Spinal cord (tissue), 10 donors: ENCODE results near the gene CLCN4. TPM values are rescaled to one million over a fixed set of nuclear protein-coding genes. Genes with fewer than 3 reads are reported as not detected.

Source experiments
- DNase-seq, 6 donors: peaks; one replicate each; pipeline versions ENCODE4 v3.0.0 to v3.0.0-alpha.2; 2013 to 2015; ENCODE audit warnings: low spot score in 6 of 6, low read depth in 4 of 6
- H3K27ac ChIP-seq: one replicate; pipeline ENCODE4 v1.5.1; 2013; ENCODE audit warnings: low read depth, low read length, control low read depth
- H3K27me3 ChIP-seq: one replicate; pipeline ENCODE4 v1.6.1; 2013; ENCODE audit warnings: low read length; ENCODE audit not compliant: control insufficient read depth, insufficient read depth
- H3K36me3 ChIP-seq: one replicate; pipeline ENCODE4 v1.6.1; 2013; ENCODE audit warnings: low read length; ENCODE audit not compliant: control insufficient read depth, insufficient read depth
- H3K4me1 ChIP-seq: one replicate; pipeline ENCODE4 v1.6.1; 2013; ENCODE audit warnings: low read length; ENCODE audit not compliant: control insufficient read depth, insufficient read depth
- H3K4me3 ChIP-seq: one replicate; pipeline ENCODE4 v1.5.1; 2013; ENCODE audit warnings: low read depth, low read length, control low read depth
- H3K9me3 ChIP-seq: one replicate; pipeline ENCODE4 v1.6.1; 2013; ENCODE audit warnings: low read length; ENCODE audit not compliant: control insufficient read depth, insufficient read depth
- WGBS: methylation state at CpG from one replicate; pipeline ENCODE4 v1.1.5; 2013; ENCODE audit warnings: missing lambda C conversion rate; ENCODE audit not compliant: insufficient coverage; 5-methylcytosine and 5-hydroxymethylcytosine counted together
- polyA plus RNA-seq, 2 donors: library from polyadenylated mRNA; unstranded; fragments of 120-200 nt; gene quantifications; one replicate each; pipeline ENCODE4 v1.2.1, GENCODE V29; 2013; ENCODE audit not compliant: insufficient read length in 2 of 2
- total RNA-seq, 2 donors: library from RNA; depleted of rRNA in 1 of 2; stranded (reverse); fragments of 120-200 nt in 1 of 2; fragments of >200 nt in 1 of 2; gene quantifications; one replicate each; pipeline versions ENCODE4 v1.2.3 to v1.2.4, GENCODE V29; 2013 to 2014
- donor health status: healthy.

Gene CLCN4
- total and polyA plus RNA-seq, 4 donors, result 21.9 to 63.0 (median 45.8) TPM

DNA sequence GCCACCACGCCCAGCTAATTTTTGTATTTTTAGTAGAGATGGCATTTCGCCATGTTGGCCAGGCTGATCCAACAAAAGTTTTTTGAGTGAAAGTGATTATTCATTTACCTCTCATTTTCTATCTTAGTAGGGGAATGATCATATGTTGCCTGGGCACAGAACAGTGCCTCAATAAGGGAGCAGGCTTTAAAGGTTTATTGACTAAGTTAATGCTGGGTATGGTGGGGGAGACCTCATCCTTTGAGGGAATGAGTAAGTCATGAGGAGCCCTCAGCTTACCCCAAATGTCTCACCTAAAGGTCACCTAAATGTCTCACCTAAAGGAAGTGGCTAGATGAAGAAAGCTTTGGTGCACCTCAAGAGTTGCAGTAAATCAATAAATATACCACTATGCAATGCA is 109.0 kb downstream of the CLCN4 start:
- DNase-seq, result no peak
- Histone ChIP-seq H3K27ac (no peak overlapping the region), H3K27me3 (peaks cover 12% of the 10 kb centered on the region), H3K4me3 (no peak overlapping the region), H3K36me3 (no peaks in the 10 kb centered on the region), H3K9me3 (no peaks in the 10 kb centered on the region), H3K4me1 (no peaks in the 10 kb centered on the region)
- no CpG with 5 or more reads among the region's 2 CpGs for WGBS

DNA sequence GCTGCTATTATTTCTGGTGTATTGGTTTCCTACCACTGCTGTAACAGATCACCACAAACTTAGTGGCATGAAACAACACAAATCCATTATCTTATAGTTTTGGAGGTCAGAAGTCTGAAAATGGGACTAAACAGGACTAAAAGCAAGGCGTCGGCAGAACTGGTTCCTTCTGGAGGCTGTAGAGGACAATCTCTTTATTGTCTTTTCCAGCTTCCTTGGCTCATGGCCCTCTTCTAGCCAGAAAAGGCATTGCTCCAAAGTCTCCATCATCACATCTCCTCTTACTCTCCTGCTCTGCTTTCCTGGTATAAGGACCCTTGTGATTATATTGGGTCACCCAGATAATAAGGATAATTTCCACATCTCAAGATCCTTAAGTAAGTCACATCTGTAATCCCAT is 121.9 kb downstream of the CLCN4 start:
- no peak for DNase-seq
- H3K27me3 ChIP-seq, result peaks cover 3% of the 10 kb centered on the region

DNA sequence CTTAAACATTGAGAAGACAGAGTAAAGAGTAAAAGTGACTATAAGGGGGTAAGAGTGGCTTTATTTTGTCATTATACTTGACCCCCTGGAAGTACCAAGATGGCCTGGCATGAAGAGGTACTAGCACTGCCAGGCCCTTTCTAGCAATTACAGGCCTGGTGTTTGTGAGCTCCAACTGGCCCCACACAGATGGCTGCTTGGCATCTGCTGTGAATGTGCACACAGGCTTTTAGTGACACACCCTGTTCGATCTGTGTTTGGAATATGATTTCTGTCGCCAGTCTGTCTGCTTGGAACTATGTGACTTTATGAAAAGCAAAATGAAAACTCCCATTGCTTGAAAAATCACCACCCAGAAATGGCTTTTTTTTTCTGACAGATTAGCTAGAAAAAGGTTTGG is 123.3 kb downstream of the CLCN4 start:
- no peak overlapping the region for H3K27ac ChIP-seq
- peak in 1 of 6 donors; percentile 69 for DNase-seq
- H3K36me3 ChIP-seq, result no peaks in the 10 kb centered on the region
- no peak overlapping the region for H3K4me3 ChIP-seq
- WGBS, result 70% methylated on average over 2 of the region's 2 CpGs
- peaks cover 3% of the 10 kb centered on the region for H3K27me3 ChIP-seq
- H3K9me3 ChIP-seq, result no peaks in the 10 kb centered on the region
- H3K4me1 ChIP-seq, result no peaks in the 10 kb centered on the region

More for the DNA sequence above, 121.9 kb downstream of the CLCN4 start:
- H3K36me3 ChIP-seq, result no peaks in the 10 kb centered on the region
- no peak overlapping the region for H3K4me3 ChIP-seq
- no peak overlapping the region for H3K27ac ChIP-seq
- no peaks in the 10 kb centered on the region for H3K9me3 ChIP-seq
- WGBS, result no CpG with 5 or more reads among the region's 2 CpGs
- no peaks in the 10 kb centered on the region for H3K4me1 ChIP-seq

DNA sequence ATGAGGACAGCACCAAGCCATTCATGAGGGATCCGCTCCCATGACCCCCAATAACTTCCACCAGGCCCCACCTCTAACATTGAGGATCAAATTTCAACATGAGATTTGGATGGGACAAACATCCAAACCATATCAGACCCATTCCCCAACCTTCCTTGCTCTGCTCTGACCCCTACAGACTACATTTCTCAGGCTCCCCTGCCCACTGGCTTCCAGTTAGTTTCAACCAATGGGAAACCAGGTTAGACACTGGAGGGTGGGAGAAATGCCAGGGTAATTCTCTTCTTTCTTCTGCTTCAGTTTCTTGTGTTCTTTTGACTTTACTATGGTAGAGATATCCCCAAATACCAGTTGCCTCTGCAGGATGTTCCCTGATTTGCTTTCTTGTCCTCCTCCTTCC is 125.7 kb downstream of the CLCN4 start:
- H3K27me3 ChIP-seq, result no peaks in the 10 kb centered on the region
- H3K27ac ChIP-seq, result no peak overlapping the region
- no peak overlapping the region for H3K4me3 ChIP-seq
- no peaks in the 10 kb centered on the region for H3K4me1 ChIP-seq
- no peaks in the 10 kb centered on the region for H3K9me3 ChIP-seq
- no peaks in the 10 kb centered on the region for H3K36me3 ChIP-seq
- DNase-seq, result no peak
- WGBS, result 70% methylated on average over 1 of the region's 1 CpG

DNA sequence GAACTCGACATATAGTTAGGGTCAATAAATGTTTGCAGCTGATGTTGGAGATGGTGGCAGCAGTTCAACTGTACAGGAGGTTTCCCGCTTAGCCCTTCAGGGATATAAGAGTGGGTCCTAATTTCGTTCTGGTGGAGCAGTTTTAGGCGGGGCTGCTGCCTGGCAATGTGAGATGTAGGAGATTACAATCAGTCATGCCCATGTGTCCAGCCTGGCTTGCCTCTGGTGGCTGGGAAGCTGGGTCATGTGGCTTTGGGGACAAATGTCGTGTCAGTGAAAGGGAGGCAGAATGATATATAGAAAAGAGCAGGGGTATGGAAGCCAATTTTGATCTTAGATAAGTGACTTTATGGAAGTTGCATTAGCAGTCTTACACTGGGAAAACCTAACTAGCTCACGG is 129.4 kb downstream of the CLCN4 start:
- no peaks in the 10 kb centered on the region for H3K36me3 ChIP-seq
- no peak for DNase-seq
- H3K9me3 ChIP-seq, result no peaks in the 10 kb centered on the region
- no peak overlapping the region for H3K27ac ChIP-seq
- H3K4me3 ChIP-seq, result no peak overlapping the region
- H3K27me3 ChIP-seq, result no peaks in the 10 kb centered on the region
- WGBS, result 66% methylated on average over 6 of the region's 6 CpGs
- H3K4me1 ChIP-seq, result no peaks in the 10 kb centered on the region

Other genes with a start within 250 kb of the CLCN4 start
- under 1 TPM; 0.30 to 0.33 TPM for gene CLDN34, start 189.6 kb upstream of the CLCN4 start, total RNA-seq
- under 1 TPM in 1 of 2 donors, not detected in 1; 0.53 TPM for gene CLDN34, start 189.6 kb upstream of the CLCN4 start, polyA plus RNA-seq